ENCODE measurements around the gene AMBRA1.

The AMBRA1 gene

GRCh38 chr11:46362156-46363030, 231.4 kb downstream of the AMBRA1 start:
- no peak for DNase-seq

- peak; percentile 51 to 55 for DNase-seq
Measured at GRCh38 chr11:46361283-46362155, 232.3 kb downstream of the AMBRA1 start.

- DNase-seq, result no peak
Measured at GRCh38 chr11:46360878-46361277, 232.9 kb downstream of the AMBRA1 start.

- DNase-seq, result no peak
Measured at GRCh38 chr11:46359953-46360352, 233.9 kb downstream of the AMBRA1 start.

- DNase-seq, result no peak
Measured at GRCh38 chr11:46357483-46357936, 236.3 kb downstream of the AMBRA1 start.

- DNase-seq, result no peak
Measured at GRCh38 chr11:46356924-46357482, 236.8 kb downstream of the AMBRA1 start.

- DNase-seq, result peak; percentile 67 to 74
Measured at GRCh38 chr11:46353698-46354097, 240.1 kb downstream of the AMBRA1 start.

GRCh38 chr11:46352063-46352841, 241.6 kb downstream of the AMBRA1 start:
- peak; percentile 64 to 70 for DNase-seq

GRCh38 chr11:46351606-46352005, 242.2 kb downstream of the AMBRA1 start:
- DNase-seq, result no peak

- no peak for DNase-seq
Measured at GRCh38 chr11:46351148-46351547, 242.7 kb downstream of the AMBRA1 start.

- DNase-seq, result no peak
Measured at GRCh38 chr11:46350695-46351094, 243.1 kb downstream of the AMBRA1 start.

GRCh38 chr11:46348566-46349401, 245.0 kb downstream of the AMBRA1 start:
- peak in 1 of 2 experiments; percentile 43 for DNase-seq

GRCh38 chr11:46347637-46348311, 246.0 kb downstream of the AMBRA1 start:
- DNase-seq, result no peak

GRCh38 chr11:46346886-46347636, 246.8 kb downstream of the AMBRA1 start, which contains the start of gene DGKZ:
TSS of gene DGKZ (plus strand) at chr11:46347463. CDS start at chr11:46347660, 197 bp downstream.
- DNase-seq, result peak; percentile 75 to 82

Measured in activated CD4-positive, alpha-beta T cell treated with anti-CD3 and anti-CD28 coated beads, Interleukin-2, amount 50 U/mL, for 4 hours (primary cell).